IPS-18c (cell line): ENCODE measurements around the gene CLEC18B.
"Not testable (repeated sequence)": the region's sequence is repeated elsewhere in the genome, so short reads cannot be mapped to it uniquely, and the experiment has no call there.

ENCODE experiments used
- H3K4me3 ChIP-seq: 2 replicates; pipeline ENCODE4 v1.7.0; 2013; ENCODE audit warnings: low read depth, mild to moderate bottlenecking, low read length, moderate library complexity; ENCODE audit not compliant: insufficient read depth
- H3K9me3 ChIP-seq: one replicate; pipeline ENCODE4 v1.6.1; 2013; ENCODE audit warnings: mild to moderate bottlenecking, low read length, moderate library complexity; ENCODE audit not compliant: control insufficient read depth, insufficient read depth

The CLEC18B gene

GRCh38 chr16:74420612-74421481 is at the start of gene CLEC18B:
CLEC18B (minus strand) TSS chr16:74421478; CDS start chr16:74421270, 208 bp downstream.
- H3K9me3 ChIP-seq, H3K4me3 ChIP-seq: not testable (repeated sequence)

DNA sequence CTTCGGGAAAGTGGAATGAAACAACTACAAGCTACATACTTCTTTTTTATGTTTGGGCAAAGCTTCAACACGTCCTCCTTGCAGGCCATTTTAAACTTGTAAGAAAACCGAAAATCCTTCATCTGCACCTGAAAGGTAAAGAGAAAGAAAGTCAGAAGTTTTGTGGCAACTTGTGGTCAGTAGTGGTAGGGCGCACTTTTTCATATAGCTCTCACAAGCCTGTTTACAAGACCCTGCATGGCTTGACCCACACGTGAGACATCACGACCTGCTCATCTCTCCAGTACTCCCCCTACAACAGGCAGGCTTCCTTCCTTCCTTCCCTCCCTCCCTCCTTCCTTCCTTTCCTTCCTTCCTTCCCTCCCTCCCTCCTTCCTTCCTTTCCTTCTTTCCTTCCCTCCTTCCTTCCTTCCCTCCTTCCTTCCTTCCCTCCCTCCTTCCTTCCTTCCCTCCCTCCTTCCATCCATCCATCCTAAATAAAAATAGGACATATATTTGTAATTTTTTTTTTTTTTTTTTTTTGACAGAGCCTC is 48.7 kb upstream of the CLEC18B start:
- no peak overlapping the region for H3K4me3 ChIP-seq

DNA sequence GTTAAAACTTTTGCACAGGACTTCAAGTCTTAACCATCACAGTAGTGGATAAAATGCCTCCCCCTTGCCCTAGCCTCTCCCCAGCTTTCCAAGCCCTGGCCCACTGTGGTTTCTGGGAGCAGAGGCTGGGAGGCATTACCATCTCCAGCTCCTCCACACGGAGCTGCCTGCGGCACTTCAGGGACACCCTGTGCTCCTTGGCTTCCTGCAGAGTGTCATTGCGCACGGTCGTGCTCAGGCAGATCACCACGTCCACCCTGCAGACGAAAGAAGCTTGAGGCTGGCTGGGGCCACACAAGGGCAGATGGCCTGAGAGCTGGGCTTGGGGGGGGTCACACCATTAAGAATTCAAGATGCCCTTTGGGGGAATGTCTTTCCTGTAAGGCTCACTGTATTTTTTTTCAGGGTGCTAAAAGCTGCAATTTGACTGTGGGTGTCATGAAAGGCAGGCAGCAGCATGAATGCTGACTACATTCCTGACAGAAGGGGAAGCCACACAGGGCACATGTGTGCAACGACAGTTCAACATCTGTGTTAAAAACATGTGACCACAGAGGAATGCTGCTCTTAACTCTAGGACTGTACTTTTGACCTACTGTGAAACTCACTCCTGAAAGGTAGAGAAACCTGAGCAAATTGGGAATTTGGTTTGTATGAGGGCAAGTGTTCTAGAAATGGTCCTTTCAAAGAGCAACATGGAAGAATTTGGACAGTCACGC is 47.7 kb upstream of the CLEC18B start:
- no peaks in the 10 kb centered on the region for H3K9me3 ChIP-seq
- no peak overlapping the region for H3K4me3 ChIP-seq

More for the DNA sequence above, 48.7 kb upstream of the CLEC18B start:
- no peaks in the 10 kb centered on the region for H3K9me3 ChIP-seq

GRCh38 chr16:74466872-74467271 is 45.6 kb upstream of the CLEC18B start:
- Histone ChIP-seq H3K9me3 (no peaks in the 10 kb centered on the region), H3K4me3 (no peak overlapping the region)

DNA sequence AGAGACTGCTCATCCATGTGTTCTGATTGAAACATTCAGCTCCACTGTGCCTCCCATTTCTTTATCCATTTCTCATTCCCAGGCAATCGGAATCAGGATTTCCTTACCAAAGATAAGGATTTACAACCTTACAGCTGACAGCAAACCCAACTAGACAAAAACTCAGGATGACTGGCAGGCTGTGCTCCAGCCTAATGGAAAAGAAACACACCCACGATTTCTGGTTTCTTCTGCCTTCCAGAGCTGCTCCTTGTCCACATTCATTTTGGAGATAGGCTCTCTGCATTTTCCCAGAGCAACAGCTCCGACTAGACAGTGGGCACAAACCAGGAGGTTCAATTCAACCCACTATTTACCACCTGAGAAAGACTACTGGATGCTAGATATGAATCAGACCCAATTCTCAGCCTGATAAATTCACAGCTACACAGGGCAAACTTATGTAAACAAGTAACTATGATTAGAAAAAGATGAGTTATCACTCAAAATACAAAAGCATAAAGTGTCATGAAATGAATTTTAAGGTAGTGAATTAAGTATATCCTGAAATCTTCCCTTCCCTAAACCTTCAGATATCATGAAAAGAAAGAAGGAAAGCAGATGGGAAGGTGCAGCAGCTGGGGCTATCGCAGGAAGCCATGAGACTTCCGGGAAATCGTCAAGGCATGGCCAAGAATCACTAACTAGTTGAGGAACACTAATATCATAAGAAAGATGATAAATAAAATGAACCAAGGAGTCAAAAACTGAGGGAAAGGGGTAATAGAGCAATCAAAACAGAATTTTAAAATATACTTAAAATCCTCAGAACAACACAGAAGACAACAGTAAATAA is 44.8 kb upstream of the CLEC18B start:
- peaks cover under 1% of the 10 kb centered on the region for H3K9me3 ChIP-seq
- H3K4me3 ChIP-seq, result no peak overlapping the region

- peaks cover 2% of the 10 kb centered on the region for H3K9me3 ChIP-seq
- H3K4me3 ChIP-seq, result no peak overlapping the region
Observed at GRCh38 chr16:74465281-74465680, 44.0 kb upstream of the CLEC18B start.

- Histone ChIP-seq H3K9me3 (peaks cover 2% of the 10 kb centered on the region), H3K4me3 (no peak overlapping the region)
Observed at GRCh38 chr16:74463888-74464287, 42.6 kb upstream of the CLEC18B start.

GRCh38 chr16:74462361-74462760 is 41.1 kb upstream of the CLEC18B start:
- Histone ChIP-seq H3K4me3 (no peak overlapping the region), H3K9me3 (peaks cover 2% of the 10 kb centered on the region)

GRCh38 chr16:74461826-74462225 is 40.5 kb upstream of the CLEC18B start:
- Histone ChIP-seq H3K9me3 (peaks cover 2% of the 10 kb centered on the region), H3K4me3 (no peak overlapping the region)

GRCh38 chr16:74460542-74460941 is 39.3 kb upstream of the CLEC18B start:
- H3K4me3 ChIP-seq, result no peak overlapping the region

GRCh38 chr16:74456290-74456625 is 35.0 kb upstream of the CLEC18B start:
- no peak overlapping the region for H3K4me3 ChIP-seq

More at GRCh38 chr16:74460542-74460941, 39.3 kb upstream of the CLEC18B start:
- peaks cover 2% of the 10 kb centered on the region for H3K9me3 ChIP-seq

DNA sequence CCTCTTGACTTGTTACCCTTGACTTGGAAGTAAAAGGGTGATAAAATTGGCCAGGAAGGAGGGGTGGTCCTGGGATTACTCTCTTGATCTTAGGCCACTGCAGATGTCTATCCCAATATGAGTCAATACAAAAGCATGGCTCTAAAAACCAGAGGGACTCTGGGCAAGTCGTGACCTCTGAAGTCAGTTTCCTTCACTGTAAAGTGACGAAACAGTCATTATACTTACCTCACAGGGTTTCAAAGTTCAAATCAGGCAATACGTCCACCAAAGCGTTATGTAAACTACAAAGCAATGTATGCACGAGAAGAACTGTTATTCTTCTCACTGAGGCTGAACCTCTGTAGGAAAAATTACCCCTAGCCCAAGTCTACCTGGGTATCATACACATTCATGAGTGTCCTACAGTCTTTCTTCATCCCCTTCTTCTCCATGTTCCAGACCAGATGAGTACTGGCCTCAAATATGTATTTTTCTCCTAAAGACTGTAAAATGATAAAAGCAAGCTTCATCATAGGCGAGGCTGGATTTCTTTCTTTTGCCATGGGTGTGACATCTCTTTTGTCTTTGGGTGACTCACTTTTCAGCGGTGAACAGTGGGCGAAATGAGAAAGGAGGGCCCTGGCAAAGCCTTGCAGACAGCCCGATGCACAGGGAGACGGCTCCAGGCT is 34.5 kb upstream of the CLEC18B start:
- no peaks in the 10 kb centered on the region for H3K9me3 ChIP-seq
- no peak overlapping the region for H3K4me3 ChIP-seq

More at GRCh38 chr16:74456290-74456625, 35.0 kb upstream of the CLEC18B start:
- peaks cover 2% of the 10 kb centered on the region for H3K9me3 ChIP-seq

DNA sequence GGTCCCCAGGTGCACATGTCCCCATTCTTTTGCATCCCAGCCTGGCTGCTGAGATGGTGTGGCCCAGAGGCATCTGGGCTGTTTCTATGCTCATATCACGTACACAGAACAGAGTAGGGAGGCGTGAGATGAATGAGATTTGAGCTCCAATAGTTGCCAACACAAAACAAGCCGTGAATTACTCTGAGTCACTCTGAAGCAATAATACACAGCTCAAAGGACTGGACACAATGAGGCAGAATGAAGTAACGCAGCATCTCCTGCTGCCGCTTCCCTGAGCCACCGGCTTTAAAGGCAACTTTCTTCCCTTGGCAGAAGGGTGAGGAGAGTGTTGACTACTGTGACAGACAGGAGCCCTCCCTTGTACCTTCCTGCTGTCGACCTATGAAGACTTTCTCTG is 33.9 kb upstream of the CLEC18B start:
- H3K9me3 ChIP-seq, result no peaks in the 10 kb centered on the region
- H3K4me3 ChIP-seq, result no peak overlapping the region

GRCh38 chr16:74451951-74452758 is 30.9 kb upstream of the CLEC18B start:
- Histone ChIP-seq H3K4me3 (no peak overlapping the region), H3K9me3 (no peaks in the 10 kb centered on the region)

- H3K4me3 ChIP-seq, result no peak overlapping the region
- H3K9me3 ChIP-seq, result no peaks in the 10 kb centered on the region
Observed at GRCh38 chr16:74450967-74451760, 29.9 kb upstream of the CLEC18B start.
